Large intestine (tissue), 3 donors: Measurements from ENCODE around the gene NKTR. TPM values are rescaled to one million over a fixed set of nuclear protein-coding genes. Genes with fewer than 3 reads are reported as not detected.
A peak's percentile ranks its signal among the peaks of the same experiment; 100 is the strongest.

ENCODE experiments used
- DNase-seq, 2 donors: peaks; one replicate each; pipeline versions ENCODE4 v3.0.0 to v3.0.0-alpha.2; 2013
- H3K27ac ChIP-seq: one replicate; pipeline ENCODE4 v1.5.1; 2013; ENCODE audit warnings: low read length
- H3K27me3 ChIP-seq: 2 replicates; pipeline ENCODE4 v1.6.1; 2013; ENCODE audit warnings: low read length; ENCODE audit not compliant: control insufficient read depth, insufficient read depth
- H3K36me3 ChIP-seq: 2 replicates; pipeline ENCODE4 v1.6.1; 2013; ENCODE audit warnings: low read length; ENCODE audit not compliant: control insufficient read depth, insufficient read depth
- H3K4me1 ChIP-seq: one replicate; pipeline ENCODE4 v1.6.1; 2013; ENCODE audit warnings: low read length; ENCODE audit not compliant: control insufficient read depth, insufficient read depth
- H3K4me3 ChIP-seq: one replicate; pipeline ENCODE4 v1.5.1; 2013; ENCODE audit warnings: low read length
- H3K9me3 ChIP-seq: one replicate; pipeline ENCODE4 v1.6.1; 2013; ENCODE audit warnings: mild to moderate bottlenecking, low read depth, low read length, moderate library complexity; ENCODE audit not compliant: control insufficient read depth
- WGBS: methylation state at CpG from one replicate; pipeline ENCODE4 v1.1.5; 2013; ENCODE audit warnings: low lambda C conversion rate; ENCODE audit not compliant: insufficient coverage; 5-methylcytosine and 5-hydroxymethylcytosine counted together
- polyA plus RNA-seq: library from polyadenylated mRNA; unstranded; fragments of 120-200 nt; gene quantifications from one replicate; pipeline ENCODE4 v1.2.1, GENCODE V29; 2013

NKTR gene
- polyA plus RNA-seq, 1 donor: 138 TPM

GRCh38 chr3:42680806-42681205 lies 80.3 kb downstream of the NKTR start:
- H3K9me3 ChIP-seq: no peaks in the 10 kb centered on the region

GRCh38 chr3:42681361-42682038 lies 81.0 kb downstream of the NKTR start:
- no CpG with 5 or more reads among the region's 10 CpGs for WGBS
- no peak for DNase-seq
- Histone ChIP-seq H3K4me3 (no peak overlapping the region), H3K27me3 (peaks cover 36% of the 10 kb centered on the region), H3K4me1 (no peaks in the 10 kb centered on the region), H3K27ac (no peak overlapping the region), H3K9me3 (no peaks in the 10 kb centered on the region), H3K36me3 (no peaks in the 10 kb centered on the region)

More at GRCh38 chr3:42680806-42681205, 80.3 kb downstream of the NKTR start:
- no peaks in the 10 kb centered on the region for H3K36me3 ChIP-seq
- DNase-seq: no peak
- no peak overlapping the region for H3K27ac ChIP-seq
- no peak overlapping the region for H3K4me3 ChIP-seq
- WGBS: no CpG with 5 or more reads among the region's 4 CpGs
- H3K27me3 ChIP-seq: peaks cover 29% of the 10 kb centered on the region
- H3K4me1 ChIP-seq: no peaks in the 10 kb centered on the region

- Histone ChIP-seq H3K4me3 (no peak overlapping the region), H3K27ac (no peak overlapping the region), H3K9me3 (no peaks in the 10 kb centered on the region), H3K36me3 (no peaks in the 10 kb centered on the region), H3K27me3 (peaks cover 46% of the 10 kb centered on the region), H3K4me1 (no peaks in the 10 kb centered on the region)
- no peak for DNase-seq
- WGBS: 88% methylated on average over 3 of the region's 12 CpGs
Measured at GRCh38 chr3:42682301-42683070, 82.0 kb downstream of the NKTR start.

- no CpG with 5 or more reads among the region's 10 CpGs for WGBS
- H3K9me3 ChIP-seq: no peaks in the 10 kb centered on the region
- no peak overlapping the region for H3K4me3 ChIP-seq
- no peaks in the 10 kb centered on the region for H3K36me3 ChIP-seq
- no peaks in the 10 kb centered on the region for H3K4me1 ChIP-seq
- peak; percentile 27 to 31 for DNase-seq
- H3K27ac ChIP-seq: no peak overlapping the region
- H3K27me3 ChIP-seq: peaks cover 50% of the 10 kb centered on the region
Measured at GRCh38 chr3:42683875-42684598, 83.6 kb downstream of the NKTR start.

- Histone ChIP-seq H3K27ac (no peak overlapping the region), H3K27me3 (peaks cover 54% of the 10 kb centered on the region), H3K4me1 (no peaks in the 10 kb centered on the region), H3K36me3 (no peaks in the 10 kb centered on the region), H3K4me3 (no peak overlapping the region), H3K9me3 (no peaks in the 10 kb centered on the region)
- WGBS: 100% methylated on average over 1 of the region's 7 CpGs
- DNase-seq: no peak
Measured at GRCh38 chr3:42684632-42685362, 84.3 kb downstream of the NKTR start.

- no peaks in the 10 kb centered on the region for H3K4me1 ChIP-seq
- no CpG with 5 or more reads among the region's 34 CpGs for WGBS
- H3K27ac ChIP-seq: no peak within 1 kb of the TSS
- H3K4me3 ChIP-seq: no peak within 1 kb of the TSS
- peaks cover 58% of the 10 kb centered on the region for H3K27me3 ChIP-seq
- H3K36me3 ChIP-seq: no peaks in the 10 kb centered on the region
- H3K9me3 ChIP-seq: no peaks in the 10 kb centered on the region
- peak in 1 of 2 donors; percentile 8 for DNase-seq
Measured at GRCh38 chr3:42685363-42685881, 84.9 kb downstream of the NKTR start, which contains the start of gene KLHL40. Gene KLHL40 (plus strand): TSS chr3:42685537. CDS start chr3:42685619, 82 bp downstream.

- WGBS: no CpG with 5 or more reads among the region's 80 CpGs
- DNase-seq: peak in 1 of 2 donors; percentile 24
- peaks cover 56% of the 10 kb centered on the region for H3K27me3 ChIP-seq
Measured at GRCh38 chr3:42685891-42686820, 85.7 kb downstream of the NKTR start.

GRCh38 chr3:42686832-42687650 lies 86.6 kb downstream of the NKTR start:
- H3K27ac ChIP-seq: no peak overlapping the region
- no peaks in the 10 kb centered on the region for H3K9me3 ChIP-seq
- H3K4me1 ChIP-seq: no peaks in the 10 kb centered on the region
- no peak overlapping the region for H3K4me3 ChIP-seq
- WGBS: no CpG with 5 or more reads among the region's 7 CpGs
- H3K36me3 ChIP-seq: no peaks in the 10 kb centered on the region
- DNase-seq: no peak
- H3K27me3 ChIP-seq: peaks cover 56% of the 10 kb centered on the region

More at GRCh38 chr3:42685891-42686820, 85.7 kb downstream of the NKTR start:
- Histone ChIP-seq H3K27ac (no peak overlapping the region), H3K36me3 (no peaks in the 10 kb centered on the region), H3K4me3 (no peak overlapping the region), H3K9me3 (no peaks in the 10 kb centered on the region), H3K4me1 (no peaks in the 10 kb centered on the region)
